GM21786 (cell line): Measurements from ENCODE around the gene P2RY2.
"Not testable (repeated sequence)": the region's sequence is repeated elsewhere in the genome, so short reads cannot be mapped to it uniquely, and the experiment has no call there.

ENCODE experiments used
- ATAC-seq: cut with Tn5 transposase; IDR thresholded peaks from one replicate; pipeline ENCODE4 v1.9.1; 2021; ENCODE audit not compliant: unreplicated experiment

The P2RY2 gene

DNA sequence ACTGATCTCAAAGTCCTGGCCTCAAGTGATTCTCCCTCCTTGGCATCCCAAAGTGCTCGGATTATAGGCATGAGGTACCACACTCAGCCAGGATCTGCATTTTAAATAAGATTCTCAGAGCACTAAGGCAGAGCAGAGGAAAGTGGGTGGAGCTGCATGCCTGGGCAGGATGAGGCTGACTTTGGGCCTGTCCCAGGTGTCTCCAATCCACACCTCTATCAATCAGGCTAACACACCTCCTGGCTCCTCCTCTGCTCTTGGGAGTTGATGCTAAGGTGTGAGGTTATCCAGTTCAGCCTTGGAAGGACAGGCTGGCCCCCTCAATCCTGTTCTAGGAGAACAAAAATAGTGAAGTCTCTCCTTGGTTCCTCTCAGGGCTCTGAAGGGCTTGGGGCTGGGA is 30.2 kb upstream of the P2RY2 start:
- ATAC-seq: no peak

DNA sequence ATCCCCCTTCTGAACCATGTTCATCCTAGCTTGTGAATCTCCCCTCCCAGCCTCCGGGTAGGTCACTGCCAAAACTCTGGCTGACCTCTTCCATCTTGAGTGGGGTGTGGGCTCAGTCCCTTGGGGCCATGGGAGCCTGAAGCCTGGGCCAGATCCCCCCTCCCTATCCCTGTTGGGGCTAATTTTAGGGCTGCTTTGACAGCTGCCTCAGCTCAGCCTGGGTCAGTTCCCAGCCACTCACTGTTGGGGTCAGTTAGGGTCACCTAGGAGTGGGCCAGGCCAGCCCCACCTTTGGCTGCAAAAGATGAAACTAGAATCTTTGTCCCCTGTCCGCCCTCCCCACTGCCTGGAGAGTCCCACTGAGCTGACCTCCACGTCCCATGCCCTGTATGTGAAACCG is 29.8 kb upstream of the P2RY2 start:
- no peak for ATAC-seq

GRCh38 chr11:73189315-73189714 is 28.8 kb upstream of the P2RY2 start:
- no peak for ATAC-seq

GRCh38 chr11:73189723-73190556 is 28.1 kb upstream of the P2RY2 start:
- ATAC-seq: no peak

- no peak for ATAC-seq
Observed at GRCh38 chr11:73190557-73190885, 27.6 kb upstream of the P2RY2 start.

- ATAC-seq: no peak
Observed at GRCh38 chr11:73191151-73191550, 26.9 kb upstream of the P2RY2 start.

GRCh38 chr11:73192272-73192671 is 25.8 kb upstream of the P2RY2 start:
- no peak for ATAC-seq

DNA sequence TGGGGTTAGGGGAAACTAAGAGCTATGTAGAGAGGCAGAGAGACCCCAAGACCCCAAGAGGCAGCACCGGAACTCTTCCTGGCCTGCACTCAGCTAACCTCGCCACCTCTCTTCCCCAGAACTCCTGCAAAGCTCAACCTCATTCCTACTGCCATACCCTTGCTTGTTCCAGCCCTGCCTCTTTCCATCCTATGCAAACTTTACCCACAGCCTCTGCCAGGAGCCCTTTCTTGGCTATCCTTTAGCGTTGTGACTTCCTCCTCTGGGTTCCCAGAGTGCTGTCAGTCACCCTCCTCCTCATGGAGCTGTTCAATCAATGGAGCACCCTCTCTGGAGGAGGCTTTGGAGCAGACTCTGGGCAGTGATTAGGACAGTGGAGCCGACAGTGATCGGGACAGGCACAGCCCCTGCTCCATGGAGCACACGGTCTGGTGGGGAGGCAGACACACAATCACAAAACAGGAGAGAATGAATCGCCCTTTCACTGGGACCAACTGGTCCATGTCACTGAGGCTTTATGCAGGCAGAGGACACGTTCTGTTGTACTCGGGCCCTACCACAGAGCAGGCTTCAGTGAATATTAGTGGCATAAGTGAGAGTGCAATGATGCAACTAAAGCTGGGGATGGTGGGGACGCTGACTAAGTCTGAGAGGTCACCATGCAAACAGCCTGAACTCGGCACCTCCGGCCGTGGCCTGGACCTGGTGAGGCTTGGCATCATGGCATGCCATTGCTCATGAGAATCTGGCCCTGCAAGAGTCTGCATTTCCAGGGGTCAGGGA is 24.6 kb upstream of the P2RY2 start:
- no peak for ATAC-seq

- ATAC-seq: no peak
Observed at GRCh38 chr11:73194034-73194507, 24.0 kb upstream of the P2RY2 start.

- ATAC-seq: no peak
Observed at GRCh38 chr11:73194593-73194992, 23.5 kb upstream of the P2RY2 start.

GRCh38 chr11:73195191-73196007 is 22.7 kb upstream of the P2RY2 start:
- ATAC-seq: no peak

DNA sequence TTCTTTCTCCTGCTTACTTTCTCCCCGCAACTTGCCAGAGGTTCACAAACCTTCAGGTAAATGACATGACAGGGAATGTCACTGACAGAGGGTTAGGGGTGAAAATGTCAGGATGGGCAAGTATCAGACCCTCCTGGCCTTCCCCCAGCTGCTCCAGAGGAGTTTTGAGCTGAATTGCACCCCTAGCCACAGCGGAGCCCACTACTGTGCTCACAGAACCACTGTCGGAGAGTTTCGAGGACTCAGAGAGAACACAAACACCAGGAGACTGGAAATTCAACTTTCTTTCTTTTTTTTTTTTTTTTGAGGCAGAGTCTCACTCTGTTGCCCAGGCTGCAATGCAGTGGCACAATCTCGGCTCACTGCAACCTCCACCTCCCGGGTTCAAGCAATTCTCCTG is 21.5 kb upstream of the P2RY2 start:
- ATAC-seq: no peak

GRCh38 chr11:73197348-73197747 is 20.7 kb upstream of the P2RY2 start:
- no peak for ATAC-seq

DNA sequence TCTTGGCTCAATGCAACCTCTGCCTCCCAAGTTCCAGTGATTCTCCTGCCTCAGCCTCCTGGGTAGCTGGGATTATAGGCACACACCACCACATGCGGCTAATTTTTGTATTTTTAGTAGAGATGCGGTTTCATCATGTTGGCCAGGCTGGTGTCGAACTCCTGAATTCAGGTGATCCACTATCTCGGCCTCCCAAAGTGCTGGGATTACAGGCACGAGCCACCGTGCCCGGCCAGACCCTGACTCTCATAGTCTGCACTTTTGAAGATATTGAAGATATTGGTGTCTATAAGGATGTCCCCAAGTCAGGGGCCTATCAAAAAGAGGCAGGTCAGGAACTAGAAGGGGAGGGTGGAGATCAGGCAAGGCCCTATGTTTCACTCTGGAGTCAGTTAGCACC is 20.3 kb upstream of the P2RY2 start:
- ATAC-seq: not testable (repeated sequence)

GRCh38 chr11:73198677-73199076 is 19.4 kb upstream of the P2RY2 start:
- no peak for ATAC-seq

- no peak for ATAC-seq
Observed at GRCh38 chr11:73199446-73199845, 18.6 kb upstream of the P2RY2 start.

DNA sequence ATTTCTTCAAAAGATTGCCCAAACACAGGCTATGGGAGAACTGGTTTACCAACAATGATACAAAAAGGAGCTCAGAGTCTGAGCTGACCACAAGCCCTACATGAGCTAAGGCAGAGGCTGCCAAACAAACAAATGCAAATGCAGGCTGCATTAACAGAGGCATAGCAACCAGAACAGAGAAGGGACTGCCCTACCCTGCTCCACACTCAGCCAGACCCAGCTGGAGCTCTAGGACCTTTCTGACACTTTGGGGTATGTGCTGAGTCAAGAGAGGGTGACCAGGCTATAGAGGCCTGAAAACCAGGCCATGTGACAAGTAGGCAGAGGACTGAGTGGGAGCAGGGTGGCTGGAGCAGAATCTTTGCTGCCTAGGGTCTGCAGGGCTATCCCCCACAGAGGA is 17.8 kb upstream of the P2RY2 start:
- no peak for ATAC-seq

DNA sequence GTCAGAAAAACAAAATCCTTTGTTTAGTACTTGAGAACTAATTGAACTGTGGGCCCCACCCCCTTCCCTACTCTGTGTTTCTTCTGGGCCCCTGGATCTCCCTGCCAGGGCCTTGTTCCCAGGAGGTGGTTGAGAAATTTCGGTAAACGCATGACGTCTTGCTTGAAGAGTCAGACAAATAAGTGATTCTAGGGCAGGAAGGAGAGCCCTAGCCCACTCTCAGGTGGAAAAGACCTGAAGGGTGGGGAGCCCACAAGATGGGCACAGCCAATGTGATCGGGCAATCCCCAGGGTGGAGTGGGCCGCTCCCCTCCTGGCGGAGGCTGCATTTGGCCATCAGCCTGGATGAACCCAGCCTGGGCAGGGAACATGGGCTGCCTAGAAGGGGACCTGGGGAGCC is 16.8 kb upstream of the P2RY2 start:
- ATAC-seq: no peak

DNA sequence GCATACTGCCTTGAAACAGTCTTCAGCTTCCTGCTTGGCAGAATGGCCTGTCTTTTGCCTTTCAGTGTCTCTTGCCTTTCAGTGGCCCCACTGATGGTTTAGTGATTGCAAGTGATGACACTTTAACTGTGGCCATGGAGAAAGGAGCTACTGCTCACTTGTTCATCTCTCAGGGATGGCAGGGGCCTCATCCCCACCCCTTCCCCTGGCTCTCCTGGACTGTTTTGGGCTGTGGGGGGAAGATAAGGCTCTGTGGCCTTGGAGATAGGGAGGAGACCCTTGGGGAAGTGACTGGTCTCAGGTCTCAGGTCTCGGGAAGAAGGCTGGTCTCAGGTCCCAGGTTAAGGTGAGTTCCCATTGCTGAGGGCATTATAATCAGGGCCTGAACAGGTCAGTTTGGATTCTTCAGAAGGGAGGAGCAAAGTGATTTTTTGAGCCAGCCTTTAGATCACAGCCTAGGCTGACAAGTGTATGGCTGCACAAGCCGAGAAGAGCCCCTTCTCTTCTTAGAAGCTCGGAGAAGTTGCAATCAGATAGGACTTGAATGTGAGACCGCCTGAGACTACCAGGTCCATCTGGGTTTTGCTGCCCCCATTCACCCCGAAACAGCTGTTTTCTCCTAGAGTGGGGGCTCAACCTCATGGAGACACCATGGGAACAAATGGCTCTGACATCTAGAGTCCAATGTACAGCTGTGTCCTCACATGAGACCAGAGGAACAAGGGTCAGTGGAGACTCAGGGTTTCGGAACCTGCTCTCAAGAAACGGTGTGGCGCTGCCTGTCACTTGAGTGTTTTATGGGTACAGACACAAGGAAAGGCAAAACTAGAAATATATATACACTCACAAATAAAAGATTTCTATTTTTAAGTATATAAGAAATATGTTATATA is 15.9 kb upstream of the P2RY2 start:
- no peak for ATAC-seq

DNA sequence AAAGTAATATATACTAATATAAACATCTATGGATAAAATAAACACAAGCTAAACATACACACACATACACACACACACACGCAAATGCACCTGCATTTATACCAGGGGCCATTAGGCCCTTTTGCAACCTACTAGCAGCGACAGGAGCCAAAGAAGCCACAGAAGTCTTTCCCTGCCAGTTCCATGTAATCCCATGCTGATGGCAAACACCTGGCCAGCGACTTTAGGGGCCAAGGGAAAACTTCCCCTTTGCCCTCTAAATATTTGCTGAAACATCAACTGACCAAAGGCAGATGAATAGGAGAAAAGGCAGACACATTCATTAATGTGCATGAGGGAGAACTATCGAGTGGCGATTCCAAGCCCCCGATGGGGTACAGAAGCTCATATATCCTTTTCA is 14.8 kb upstream of the P2RY2 start:
- ATAC-seq: no peak

DNA sequence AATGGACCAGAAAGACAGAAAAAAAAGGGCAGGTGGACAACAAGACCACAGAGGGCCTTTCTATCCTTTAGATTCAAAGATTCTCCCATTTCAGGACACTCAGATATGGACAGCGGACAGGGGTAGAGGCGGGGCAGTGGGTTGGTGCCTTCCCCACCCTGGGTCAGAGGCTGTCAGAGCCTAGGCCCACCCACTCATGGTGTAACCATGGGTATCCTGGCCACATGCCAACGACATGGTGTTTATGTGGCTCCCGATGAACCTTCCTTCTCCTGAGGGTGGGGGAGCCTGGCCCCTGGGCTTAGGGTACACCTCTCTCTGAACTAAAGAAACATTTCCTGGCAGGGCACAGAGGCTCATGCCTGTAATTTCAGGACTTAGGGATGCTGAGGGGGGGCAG is 14.3 kb upstream of the P2RY2 start:
- ATAC-seq: no peak
